ENCODE measurements around the gene SLC52A3. TPM values are rescaled to one million over a fixed set of nuclear protein-coding genes. Genes with fewer than 3 reads are reported as not detected.

The SLC52A3 gene
- polyA plus RNA-seq, 1 experiment, result not detected

- CTCF ChIA-PET, result no interaction called here
- no peak for DNase-seq (ENCODE audit: low read depth)
These were observed 12.4 kb downstream of the SLC52A3 start for GRCh38 chr20:755941-756340.

GRCh38 chr20:754904-755303, 13.4 kb downstream of the SLC52A3 start:
- no peak for TF ChIP-seq CTCF (IDR thresholded peaks at IDR 0.05; ENCODE audit: insufficient read depth, low read depth, low read length)
- POLR2A ChIA-PET, result no interaction called here
- H3K36me3 ChIP-seq (ENCODE audit: control insufficient read depth, insufficient read depth, low read length), result no peaks in the 10 kb centered on the region
- DNase-seq (ENCODE audit: low read depth), result no peak
- CTCF ChIA-PET, result interaction anchor here (1.2 to 1.5 kb wide), 2 partner anchors 15 to 24 kb away, joined by 3 read pairs; no protein-coding TSS in a partner anchor
- no peak overlapping the region for H3K4me3 ChIP-seq (ENCODE audit: low read depth, low read length)
- H3K27me3 ChIP-seq (ENCODE audit: control insufficient read depth, insufficient read depth, low read length), result peaks cover 3% of the 10 kb centered on the region

More at GRCh38 chr20:755941-756340, 12.4 kb downstream of the SLC52A3 start:
- POLR2A ChIA-PET, result no interaction called here
- Histone ChIP-seq H3K36me3 (ENCODE audit: control insufficient read depth, insufficient read depth, low read length) (no peaks in the 10 kb centered on the region), H3K27me3 (ENCODE audit: control insufficient read depth, insufficient read depth, low read length) (peaks cover 6% of the 10 kb centered on the region), H3K4me3 (ENCODE audit: low read depth, low read length) (no peak overlapping the region)
- TF ChIP-seq CTCF (IDR thresholded peaks at IDR 0.05; ENCODE audit: insufficient read depth, low read depth, low read length), result no peak

GRCh38 chr20:753897-754635, 14.2 kb downstream of the SLC52A3 start:
- CTCF ChIA-PET, result interaction anchor here (1.2 to 1.5 kb wide), 2 partner anchors 15 to 25 kb away, joined by 3 read pairs; no protein-coding TSS in a partner anchor

GRCh38 chr20:753136-753535, 15.2 kb downstream of the SLC52A3 start:
- no peaks in the 10 kb centered on the region for H3K36me3 ChIP-seq (ENCODE audit: control insufficient read depth, insufficient read depth, low read length)
- H3K4me3 ChIP-seq (ENCODE audit: low read depth, low read length), result no peak overlapping the region
- ChIA-PET CTCF (interaction anchor here (0.7 to 1.5 kb wide), 2 partner anchors 14 kb away, joined by 3 to 5 read pairs; no protein-coding TSS in a partner anchor), POLR2A (no interaction called here)
- no peak for DNase-seq (ENCODE audit: low read depth)
- peaks cover 3% of the 10 kb centered on the region for H3K27me3 ChIP-seq (ENCODE audit: control insufficient read depth, insufficient read depth, low read length)
- no peak for TF ChIP-seq CTCF (IDR thresholded peaks at IDR 0.05; ENCODE audit: insufficient read depth, low read depth, low read length)

More at GRCh38 chr20:753897-754635, 14.2 kb downstream of the SLC52A3 start:
- Histone ChIP-seq H3K27me3 (ENCODE audit: control insufficient read depth, insufficient read depth, low read length) (peaks cover 3% of the 10 kb centered on the region), H3K36me3 (ENCODE audit: control insufficient read depth, insufficient read depth, low read length) (no peaks in the 10 kb centered on the region), H3K4me3 (ENCODE audit: low read depth, low read length) (no peak overlapping the region)
- no peak for TF ChIP-seq CTCF (IDR thresholded peaks at IDR 0.05; ENCODE audit: insufficient read depth, low read depth, low read length)
- no peak for DNase-seq (ENCODE audit: low read depth)
- POLR2A ChIA-PET, result no interaction called here

- CTCF ChIA-PET, result interaction anchor here (0.7 to 1.4 kb wide), 2 partner anchors 9 to 13 kb away, joined by 3 to 5 read pairs; no protein-coding TSS in a partner anchor
These were observed 16.0 kb downstream of the SLC52A3 start for GRCh38 chr20:752291-752690.

More at GRCh38 chr20:752291-752690, 16.0 kb downstream of the SLC52A3 start:
- TF ChIP-seq CTCF (IDR thresholded peaks at IDR 0.05; ENCODE audit: insufficient read depth, low read depth, low read length), result no peak
- Histone ChIP-seq H3K4me3 (ENCODE audit: low read depth, low read length) (no peak overlapping the region), H3K27me3 (ENCODE audit: control insufficient read depth, insufficient read depth, low read length) (peaks cover 3% of the 10 kb centered on the region; the same call in 1 of the 2 replicates), H3K36me3 (ENCODE audit: control insufficient read depth, insufficient read depth, low read length) (no peaks in the 10 kb centered on the region)
- no peak for DNase-seq (ENCODE audit: low read depth)
- POLR2A ChIA-PET, result no interaction called here
